Body of pancreas (tissue), 4 donors: ENCODE results near the gene TAF5L.

Experiments
- CTCF ChIP-seq, 7 experiments: fragments of 450-650 bp in 4 of 7; fragments of 200-600 bp in 3 of 7; sonication (generic) in 3 of 7; IDR thresholded peaks; one replicate each; pipeline ENCODE4 v1.5.1; 2016 to 2019; ENCODE audit warnings: antibody characterized with exemption in 7 of 7
- POLR2A ChIP-seq, 3 donors: fragments of 450-650 bp; IDR thresholded peaks; one replicate each; pipeline ENCODE4 v1.6.1; 2016; ENCODE audit warnings: antibody characterized with exemption in 3 of 3, mild to moderate bottlenecking in 2 of 3

GRCh38 chr1:229621663-229622062, 4.3 kb downstream of the TAF5L start:
- TF ChIP-seq CTCF (IDR thresholded peaks at IDR 0.05) (no peak), POLR2A (IDR thresholded peaks at IDR 0.05) (no peak)
